NCI-H526 treated with DMSO at 0.1 percent for 48 hours (cell line): Measurements from ENCODE around the gene SLC44A4.
"Not testable (repeated sequence)": the region's sequence is repeated elsewhere in the genome, so short reads cannot be mapped to it uniquely, and the experiment has no call there.

Experiments used
- DNase-seq: peaks from one replicate; lab custom pipeline; 2025; lab: John Stamatoyannopoulos, UW

SLC44A4 gene

DNA sequence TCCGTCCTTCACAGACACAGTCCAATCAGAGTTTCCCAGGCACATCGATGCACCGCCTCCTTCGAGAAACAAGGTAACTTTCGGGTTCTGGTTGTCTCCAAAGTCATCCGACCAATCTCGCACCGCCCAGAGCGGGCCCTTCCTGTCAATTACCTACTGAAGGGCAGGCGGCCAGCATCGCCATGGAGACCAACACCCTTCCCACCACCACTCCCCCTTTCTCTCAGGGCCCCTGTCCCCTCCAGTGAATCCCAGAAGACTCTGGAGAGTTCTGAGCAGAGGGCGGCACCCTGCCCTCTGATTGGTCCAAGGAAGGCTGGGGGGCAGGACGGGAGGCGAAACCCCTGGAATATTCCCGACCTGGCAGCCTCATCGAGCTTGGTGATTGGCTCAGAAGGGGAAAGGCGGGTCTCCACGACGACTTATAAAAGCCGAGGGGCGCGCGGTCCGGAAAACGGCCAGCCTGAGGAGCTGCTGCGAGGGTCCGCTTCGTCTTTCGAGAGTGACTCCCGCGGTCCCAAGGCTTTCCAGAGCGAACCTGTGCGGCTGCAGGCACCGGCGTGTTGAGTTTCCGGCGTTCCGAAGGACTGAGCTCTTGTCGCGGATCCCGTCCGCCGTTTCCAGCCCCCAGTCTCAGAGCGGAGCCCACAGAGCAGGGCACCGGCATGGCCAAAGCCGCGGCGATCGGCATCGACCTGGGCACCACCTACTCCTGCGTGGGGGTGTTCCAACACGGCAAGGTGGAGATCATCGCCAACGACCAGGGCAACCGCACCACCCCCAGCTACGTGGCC is 51.3 kb downstream of the SLC44A4 start, which contains the start of gene HSPA1B:
TSS of gene HSPA1B (plus strand) at position 453 of the 794 bp plus-strand sequence. CDS start at position 666, 213 bp downstream.
- peak; percentile 100 for DNase-seq

GRCh38 chr6:31826793-31827285 is 52.0 kb downstream of the SLC44A4 start:
- no peak for DNase-seq

DNA sequence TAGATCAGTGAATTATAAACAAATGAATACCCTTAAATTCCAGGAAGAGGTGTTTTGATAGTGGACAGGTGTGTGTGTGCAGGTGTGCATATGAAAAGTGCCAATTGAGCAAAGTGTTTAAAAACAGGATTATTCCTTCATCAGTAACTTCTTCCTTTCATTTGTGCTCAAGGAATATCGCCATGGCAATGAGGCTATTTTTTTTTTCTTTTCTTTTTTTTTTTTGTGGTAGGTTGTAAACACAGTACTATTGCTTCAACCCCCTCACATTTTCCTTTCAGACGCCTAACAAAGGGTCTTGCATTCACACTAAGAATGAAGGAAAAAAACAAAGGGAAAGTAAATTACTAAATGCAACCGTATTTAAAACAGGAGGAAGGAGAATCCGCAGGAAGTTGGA is 53.2 kb downstream of the SLC44A4 start:
- no peak for DNase-seq

DNA sequence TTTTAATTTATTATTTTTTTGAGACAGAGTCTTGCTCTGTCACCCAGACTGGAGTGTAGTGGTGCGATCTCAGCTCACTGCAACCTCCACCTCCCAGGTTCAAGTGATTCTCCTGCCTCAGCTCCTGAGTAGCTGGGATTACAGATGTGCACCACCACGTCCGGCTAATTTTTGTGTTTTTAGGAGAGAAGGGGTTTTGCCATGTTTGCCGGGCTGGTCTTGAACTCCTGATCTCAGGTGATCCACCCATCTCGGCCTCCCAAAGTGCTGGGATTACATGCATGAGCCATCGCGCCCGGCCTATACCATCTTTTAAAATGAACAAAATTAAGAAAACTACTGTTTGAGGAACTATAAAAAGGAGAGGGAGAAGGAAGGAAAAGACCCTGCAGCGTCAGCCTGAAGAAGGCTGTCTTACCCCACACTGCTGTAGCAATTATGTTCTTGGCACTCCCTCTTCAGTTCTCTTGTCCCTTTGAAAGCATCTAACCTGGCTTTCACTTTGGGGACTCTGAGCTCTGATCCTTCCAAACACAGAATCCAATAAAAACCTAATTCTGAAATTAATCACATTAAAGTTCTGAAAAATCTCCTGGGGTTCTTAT is 55.1 kb downstream of the SLC44A4 start:
- not testable (repeated sequence) for DNase-seq

GRCh38 chr6:31822036-31822821 is 56.6 kb downstream of the SLC44A4 start:
- no peak for DNase-seq

- peak; percentile 54 for DNase-seq
Measured at GRCh38 chr6:31821301-31822035, 57.3 kb downstream of the SLC44A4 start.

DNA sequence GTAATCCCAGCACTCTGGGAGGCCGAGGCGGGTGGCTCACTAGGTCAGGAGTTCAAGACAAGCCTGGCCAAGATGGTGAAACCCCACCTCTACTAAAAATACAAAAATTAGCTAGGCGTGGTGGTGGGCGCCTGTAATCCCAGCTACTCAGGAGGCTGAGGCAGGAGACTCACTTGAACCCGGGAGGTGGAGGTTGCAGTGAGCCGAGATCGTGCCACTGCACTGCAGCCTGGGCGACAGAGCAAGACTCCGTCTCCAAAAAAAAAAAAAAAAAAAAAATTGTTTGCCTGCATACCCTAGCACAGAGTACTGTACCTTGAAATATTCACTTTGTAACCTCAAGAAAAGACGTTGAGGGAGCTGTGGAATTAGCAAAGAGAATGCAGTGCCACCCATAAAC is 58.4 kb downstream of the SLC44A4 start:
- DNase-seq: not testable (repeated sequence)

DNA sequence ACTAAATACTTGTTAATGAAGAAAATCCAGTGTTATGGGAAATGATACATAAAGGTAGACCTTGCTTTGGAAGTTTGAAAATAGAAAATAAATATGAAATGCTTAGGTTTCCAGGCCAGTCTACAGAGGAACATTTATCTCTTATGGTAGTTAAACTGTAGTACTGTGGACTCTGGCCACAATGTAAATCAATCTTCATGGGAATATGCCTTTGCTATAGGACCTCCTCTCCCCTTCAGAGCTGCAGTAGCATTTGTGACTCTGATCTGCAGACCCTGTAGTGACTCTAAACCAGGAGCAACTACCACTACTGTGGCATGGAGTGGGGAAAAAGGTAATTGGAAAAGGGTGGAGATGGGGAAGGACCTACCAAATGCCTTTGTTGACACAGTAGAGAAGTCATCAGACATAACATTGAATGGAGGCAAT is 58.9 kb downstream of the SLC44A4 start:
- DNase-seq: no peak

- DNase-seq: not testable (repeated sequence)
Measured at GRCh38 chr6:31817929-31818511, 60.8 kb downstream of the SLC44A4 start.

GRCh38 chr6:31817133-31817928 is 61.5 kb downstream of the SLC44A4 start:
- DNase-seq: not testable (repeated sequence)

DNA sequence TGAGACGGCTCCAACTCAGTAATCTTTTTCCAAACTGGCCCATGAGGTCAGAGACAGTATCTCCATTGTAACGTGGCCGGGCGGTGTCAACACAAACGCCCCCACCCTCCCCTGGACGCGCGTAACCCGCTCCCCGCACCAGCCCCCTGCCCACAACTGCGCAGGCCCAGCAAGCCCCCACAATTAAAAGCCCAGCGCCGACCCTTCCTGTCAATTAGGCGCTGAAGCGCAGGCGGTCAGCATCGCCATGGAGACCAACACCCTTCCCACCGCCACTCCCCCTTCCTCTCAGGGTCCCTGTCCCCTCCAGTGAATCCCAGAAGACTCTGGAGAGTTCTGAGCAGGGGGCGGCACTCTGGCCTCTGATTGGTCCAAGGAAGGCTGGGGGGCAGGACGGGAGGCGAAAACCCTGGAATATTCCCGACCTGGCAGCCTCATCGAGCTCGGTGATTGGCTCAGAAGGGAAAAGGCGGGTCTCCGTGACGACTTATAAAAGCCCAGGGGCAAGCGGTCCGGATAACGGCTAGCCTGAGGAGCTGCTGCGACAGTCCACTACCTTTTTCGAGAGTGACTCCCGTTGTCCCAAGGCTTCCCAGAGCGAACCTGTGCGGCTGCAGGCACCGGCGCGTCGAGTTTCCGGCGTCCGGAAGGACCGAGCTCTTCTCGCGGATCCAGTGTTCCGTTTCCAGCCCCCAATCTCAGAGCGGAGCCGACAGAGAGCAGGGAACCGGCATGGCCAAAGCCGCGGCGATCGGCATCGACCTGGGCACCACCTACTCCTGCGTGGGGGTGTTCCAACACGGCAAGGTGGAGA is 63.6 kb downstream of the SLC44A4 start, which contains the start of the genes HSPA1A and HSPA1L:
TSS of gene HSPA1A (plus strand) at position 519 of the 814 bp plus-strand sequence. CDS start at position 733, 214 bp downstream.
TSS of gene HSPA1L (minus strand) at position 259 of the 814 bp plus-strand sequence. CDS start 3,311 bp downstream, outside the sequence.
- DNase-seq: peak; percentile 98

- peak; percentile 92 for DNase-seq
Measured at GRCh38 chr6:31814677-31815024, 64.1 kb downstream of the SLC44A4 start.

- no peak for DNase-seq
Measured at GRCh38 chr6:31813465-31813849, 65.3 kb downstream of the SLC44A4 start.
